ENCODE measurements around the gene LRRC8B. TPM values are rescaled to one million over a fixed set of nuclear protein-coding genes. Genes with fewer than 3 reads are reported as not detected.
"Not testable (repeated sequence)": the region's sequence is repeated elsewhere in the genome, so short reads cannot be mapped to it uniquely, and the experiment has no call there.

Gene LRRC8B
- polyA plus RNA-seq, 3 donors = 4.5 to 9.1 (median 7.9) TPM

- Histone ChIP-seq H3K36me3 (replicated peaks in 1 of 2; ENCODE audit: control insufficient read depth in 1 of 2, insufficient read depth in 2 of 2, low read length in 2 of 2) (peaks cover 0 to 11% of the 10 kb centered on the region in 2 donors), H2AFZ (ENCODE audit: insufficient read depth, low read depth, low read length, poor library complexity, severe bottlenecking) (no peak overlapping the region), H3K9ac (ENCODE audit: insufficient read depth, low read length, poor library complexity, severe bottlenecking) (no peak overlapping the region), H3K27me3 (ENCODE audit: control insufficient read depth in 2 of 2, insufficient read depth in 2 of 2, low read length in 2 of 2) (no peaks in the 10 kb centered on the region), H4K20me1 (ENCODE audit: insufficient read depth, low read length) (peaks cover 17% of the 10 kb centered on the region), H3K4me1 (ENCODE audit: control insufficient read depth in 1 of 2, insufficient read depth in 2 of 2, low read length in 2 of 2) (peaks cover 16 to 21% of the 10 kb centered on the region in 2 donors), H3K4me3 (replicated peaks in 1 of 3; ENCODE audit: low read depth in 2 of 3, low read length in 3 of 3) (no peak overlapping the region), H3K79me2 (ENCODE audit: insufficient read depth, low read length) (peaks cover 4% of the 10 kb centered on the region), H3K4me2 (replicated peaks; ENCODE audit: extremely low read depth, low read length, poor library complexity, severe bottlenecking) (no peak overlapping the region), H3K27ac (ENCODE audit: low read depth in 1 of 2, low read length in 2 of 2) (no peak overlapping the region), H3K9me3 (replicated peaks in 1 of 2; ENCODE audit: control insufficient read depth in 1 of 2, insufficient read depth in 1 of 2, low read length in 2 of 2) (no peaks in the 10 kb centered on the region)
- peaks cover 27% of the 10 kb centered on the region for H3K4me1 Mint-ChIP-seq
- no peak overlapping the region for H3K4me3 Mint-ChIP-seq
- no peaks in the 10 kb centered on the region for H3K27me3 Mint-ChIP-seq (ENCODE audit: low read depth in 3 of 3)
- peak overlapping the region in 1 of 7 donors; percentile 44 for H3K27ac Mint-ChIP-seq
- TF ChIP-seq CTCF (IDR thresholded peaks at IDR 0.05) = no peak
- intact Hi-C loops (cut with micrococcal nuclease) = no loop called here
- no peak for DNase-seq
- WGBS (ENCODE audit: insufficient coverage) = 50% methylated on average over 2 of the region's 6 CpGs
- H3K36me3 Mint-ChIP-seq = peaks cover 16 to 19% of the 10 kb centered on the region in 2 donors
- H3K9me3 Mint-ChIP-seq = no peaks in the 10 kb centered on the region
Measured at GRCh38 chr1:89590341-89591080, 65.9 kb downstream of the LRRC8B start.

GRCh38 chr1:89592861-89593302, 68.3 kb downstream of the LRRC8B start:
- intact Hi-C loops (cut with micrococcal nuclease); H3K27me3 Mint-ChIP-seq (ENCODE audit: low read depth in 3 of 3); H3K36me3 ChIP-seq (replicated peaks in 1 of 2; ENCODE audit: control insufficient read depth in 1 of 2, insufficient read depth in 2 of 2, low read length in 2 of 2); H3K9me3 Mint-ChIP-seq; H2AFZ ChIP-seq (ENCODE audit: insufficient read depth, low read depth, low read length, poor library complexity, severe bottlenecking); H3K9me3 ChIP-seq (replicated peaks in 1 of 2; ENCODE audit: control insufficient read depth in 1 of 2, insufficient read depth in 1 of 2, low read length in 2 of 2); H3K79me2 ChIP-seq (ENCODE audit: insufficient read depth, low read length); H3K27me3 ChIP-seq (ENCODE audit: control insufficient read depth in 2 of 2, insufficient read depth in 2 of 2, low read length in 2 of 2): not testable (repeated sequence)
- H3K9ac ChIP-seq (ENCODE audit: insufficient read depth, low read length, poor library complexity, severe bottlenecking) = peak overlapping the region; percentile 11
- H3K4me3 ChIP-seq (replicated peaks in 1 of 3; ENCODE audit: low read depth in 2 of 3, low read length in 3 of 3) = peak overlapping the region in 1 of 3 experiments; percentile 44
- Mint-ChIP-seq H3K4me1 (peaks cover 27% of the 10 kb centered on the region), H3K27ac (peak overlapping the region; percentile 70 to 94 (median 90)), H3K4me3 (peak overlapping the region; percentile 58 to 78), H3K36me3 (peaks cover 11 to 15% of the 10 kb centered on the region in 2 donors)
- H3K4me2 ChIP-seq (replicated peaks; ENCODE audit: extremely low read depth, low read length, poor library complexity, severe bottlenecking) = peak overlapping the region; percentile 35
- H3K27ac ChIP-seq (ENCODE audit: low read depth in 1 of 2, low read length in 2 of 2) = peak overlapping the region; percentile 56 to 69
- H4K20me1 ChIP-seq (ENCODE audit: insufficient read depth, low read length) = peaks cover 17% of the 10 kb centered on the region
- H3K4me1 ChIP-seq (ENCODE audit: control insufficient read depth in 1 of 2, insufficient read depth in 2 of 2, low read length in 2 of 2) = peaks cover 16 to 21% of the 10 kb centered on the region in 2 donors
- peak; percentile 69 to 89 (median 88) for DNase-seq
- WGBS (ENCODE audit: insufficient coverage) = no CpG with 5 or more reads among the region's 13 CpGs
